HG02981 (cell line): ENCODE data around the gene CELA3A.
"Not testable (repeated sequence)": the region's sequence is repeated elsewhere in the genome, so short reads cannot be mapped to it uniquely, and the experiment has no call there.

Source experiments
- ATAC-seq: cut with Tn5 transposase; IDR thresholded peaks from one replicate; pipeline ENCODE4 v1.9.1; 2021; ENCODE audit warnings: mild to moderate bottlenecking, moderate library complexity; ENCODE audit not compliant: unreplicated experiment

Gene CELA3A

GRCh38 chr1:22012752-22013151 is 11.3 kb downstream of the CELA3A start:
- ATAC-seq, result not testable (repeated sequence)

- not testable (repeated sequence) for ATAC-seq
Observed at GRCh38 chr1:22014575-22015206, 13.2 kb downstream of the CELA3A start.

GRCh38 chr1:22018583-22019559 is 17.4 kb downstream of the CELA3A start:
- ATAC-seq, result peak; percentile 70

GRCh38 chr1:22021061-22021460 is 19.6 kb downstream of the CELA3A start:
- ATAC-seq, result no peak

- ATAC-seq, result peak; percentile 41
Observed at GRCh38 chr1:22024485-22025367, 23.3 kb downstream of the CELA3A start.

GRCh38 chr1:22025368-22026155 is 24.1 kb downstream of the CELA3A start:
- peak; percentile 61 for ATAC-seq

GRCh38 chr1:22026924-22027289 is 25.4 kb downstream of the CELA3A start:
- no peak for ATAC-seq

- no peak for ATAC-seq
Observed at GRCh38 chr1:22030057-22030456, 28.6 kb downstream of the CELA3A start.

GRCh38 chr1:22030473-22030872 is 29.0 kb downstream of the CELA3A start:
- ATAC-seq, result no peak

- ATAC-seq, result no peak
Observed at GRCh38 chr1:22031214-22031962, 29.9 kb downstream of the CELA3A start.

GRCh38 chr1:22034834-22035233 is 33.4 kb downstream of the CELA3A start:
- ATAC-seq, result not testable (repeated sequence)

GRCh38 chr1:22037520-22037919 is 36.1 kb downstream of the CELA3A start:
- no peak for ATAC-seq

GRCh38 chr1:22038036-22038435 is 36.6 kb downstream of the CELA3A start:
- ATAC-seq, result no peak

GRCh38 chr1:22039594-22040285 is 38.3 kb downstream of the CELA3A start:
- ATAC-seq, result peak; percentile 93

GRCh38 chr1:22040286-22040623 is 38.8 kb downstream of the CELA3A start:
- no peak for ATAC-seq

- no peak for ATAC-seq
Observed at GRCh38 chr1:22041505-22041904, 40.0 kb downstream of the CELA3A start.

- no peak for ATAC-seq
Observed at GRCh38 chr1:22043198-22043769, 41.8 kb downstream of the CELA3A start.

- no peak for ATAC-seq
Observed at GRCh38 chr1:22044690-22045420, 43.4 kb downstream of the CELA3A start.
